ENCODE data around the gene EMC7. TPM values are rescaled to one million over a fixed set of nuclear protein-coding genes. Genes with fewer than 3 reads are reported as not detected.
"Not testable (repeated sequence)": the region's sequence is repeated elsewhere in the genome, so short reads cannot be mapped to it uniquely, and the experiment has no call there.

EMC7 gene
- total RNA-seq: 10 to 100 TPM; 33.2 to 66.2 TPM

GRCh38 chr15:34101366-34102174, at the start of gene EMC7, which contains the start of gene PGBD4:
Gene EMC7 (minus strand): TSS chr15:34101862. CDS start chr15:34101839, 23 bp downstream.
Gene PGBD4 (plus strand): TSS chr15:34102083. CDS start chr15:34102532, 449 bp downstream.
- H3K4me3 Mint-ChIP-seq: peak within 1 kb of the TSS; percentile 97
- H3K4me1 Mint-ChIP-seq: peaks cover 18% of the 10 kb centered on the region
- H3K27ac Mint-ChIP-seq: peak within 1 kb of the TSS; percentile 94
- H3K9me3 Mint-ChIP-seq: peaks cover 4% of the 10 kb centered on the region
- H3K36me3 Mint-ChIP-seq (ENCODE audit: low read depth): peaks cover 30% of the 10 kb centered on the region
- ATAC-seq (replicated peaks): peak; percentile 100
- H3K27me3 Mint-ChIP-seq: no peaks in the 10 kb centered on the region

- no peak for ATAC-seq (replicated peaks)
- Mint-ChIP-seq H3K9me3 (no peaks in the 10 kb centered on the region), H3K36me3 (ENCODE audit: low read depth) (peaks cover 82% of the 10 kb centered on the region), H3K27ac (peak overlapping the region; percentile 39), H3K4me3 (no peak overlapping the region), H3K27me3 (no peaks in the 10 kb centered on the region), H3K4me1 (peaks cover 4% of the 10 kb centered on the region)
Observed at GRCh38 chr15:34147371-34148140, 45.9 kb upstream of the EMC7 start.

- no peak overlapping the region for H3K27ac Mint-ChIP-seq
- no peaks in the 10 kb centered on the region for H3K9me3 Mint-ChIP-seq
Observed at GRCh38 chr15:34133511-34133910, 31.8 kb upstream of the EMC7 start.

GRCh38 chr15:34132881-34133280, 31.2 kb upstream of the EMC7 start:
- no peaks in the 10 kb centered on the region for H3K9me3 Mint-ChIP-seq
- H3K36me3 Mint-ChIP-seq (ENCODE audit: low read depth): peaks cover 2% of the 10 kb centered on the region
- H3K4me1 Mint-ChIP-seq: no peaks in the 10 kb centered on the region
- H3K27me3 Mint-ChIP-seq: no peaks in the 10 kb centered on the region
- H3K4me3 Mint-ChIP-seq: no peak overlapping the region
- no peak overlapping the region for H3K27ac Mint-ChIP-seq
- no peak for ATAC-seq (replicated peaks)

More at GRCh38 chr15:34133511-34133910, 31.8 kb upstream of the EMC7 start:
- ATAC-seq (replicated peaks): no peak
- H3K4me1 Mint-ChIP-seq: no peaks in the 10 kb centered on the region
- H3K36me3 Mint-ChIP-seq (ENCODE audit: low read depth): peaks cover 8% of the 10 kb centered on the region
- H3K27me3 Mint-ChIP-seq: no peaks in the 10 kb centered on the region
- H3K4me3 Mint-ChIP-seq: no peak overlapping the region

- Mint-ChIP-seq H3K27ac (no peak overlapping the region), H3K27me3 (no peaks in the 10 kb centered on the region), H3K4me3 (no peak overlapping the region), H3K4me1 (no peaks in the 10 kb centered on the region), H3K9me3 (no peaks in the 10 kb centered on the region), H3K36me3 (ENCODE audit: low read depth) (no peaks in the 10 kb centered on the region)
- ATAC-seq (replicated peaks): no peak
Observed at GRCh38 chr15:34128898-34129297, 27.2 kb upstream of the EMC7 start.

GRCh38 chr15:34126522-34126921, 24.9 kb upstream of the EMC7 start:
- H3K27me3 Mint-ChIP-seq: no peaks in the 10 kb centered on the region
- no peaks in the 10 kb centered on the region for H3K4me1 Mint-ChIP-seq
- no peak for ATAC-seq (replicated peaks)
- no peaks in the 10 kb centered on the region for H3K9me3 Mint-ChIP-seq
- H3K36me3 Mint-ChIP-seq (ENCODE audit: low read depth): no peaks in the 10 kb centered on the region
- no peak overlapping the region for H3K27ac Mint-ChIP-seq
- no peak overlapping the region for H3K4me3 Mint-ChIP-seq

- H3K27ac Mint-ChIP-seq: no peak overlapping the region
Observed at GRCh38 chr15:34125945-34126344, 24.3 kb upstream of the EMC7 start.

GRCh38 chr15:34124651-34125050, 23.0 kb upstream of the EMC7 start:
- no peak overlapping the region for H3K27ac Mint-ChIP-seq
- H3K27me3 Mint-ChIP-seq: peaks cover 4% of the 10 kb centered on the region
- no peak overlapping the region for H3K4me3 Mint-ChIP-seq
- no peaks in the 10 kb centered on the region for H3K36me3 Mint-ChIP-seq (ENCODE audit: low read depth)
- H3K4me1 Mint-ChIP-seq: no peaks in the 10 kb centered on the region
- no peaks in the 10 kb centered on the region for H3K9me3 Mint-ChIP-seq
- no peak for ATAC-seq (replicated peaks)

More at GRCh38 chr15:34125945-34126344, 24.3 kb upstream of the EMC7 start:
- no peak for ATAC-seq (replicated peaks)
- Mint-ChIP-seq H3K4me3 (no peak overlapping the region), H3K4me1 (no peaks in the 10 kb centered on the region), H3K27me3 (no peaks in the 10 kb centered on the region), H3K9me3 (no peaks in the 10 kb centered on the region), H3K36me3 (ENCODE audit: low read depth) (no peaks in the 10 kb centered on the region)

GRCh38 chr15:34122771-34123183, 21.1 kb upstream of the EMC7 start:
- Mint-ChIP-seq H3K9me3 (no peaks in the 10 kb centered on the region), H3K27ac (no peak overlapping the region), H3K36me3 (ENCODE audit: low read depth) (no peaks in the 10 kb centered on the region), H3K4me1 (no peaks in the 10 kb centered on the region), H3K27me3 (peaks cover 4% of the 10 kb centered on the region), H3K4me3 (no peak overlapping the region)
- ATAC-seq (replicated peaks): no peak

- ATAC-seq (replicated peaks); H3K9me3 Mint-ChIP-seq; H3K4me1 Mint-ChIP-seq; H3K4me3 Mint-ChIP-seq; H3K36me3 Mint-ChIP-seq (ENCODE audit: low read depth); H3K27me3 Mint-ChIP-seq; H3K27ac Mint-ChIP-seq: not testable (repeated sequence)
Observed at GRCh38 chr15:34121786-34122185, 20.1 kb upstream of the EMC7 start.

- not testable (repeated sequence) for H3K27ac Mint-ChIP-seq; H3K4me1 Mint-ChIP-seq; ATAC-seq (replicated peaks); H3K9me3 Mint-ChIP-seq; H3K4me3 Mint-ChIP-seq; H3K36me3 Mint-ChIP-seq (ENCODE audit: low read depth); H3K27me3 Mint-ChIP-seq
Observed at GRCh38 chr15:34120420-34120819, 18.8 kb upstream of the EMC7 start.

GRCh38 chr15:34119291-34119690, 17.6 kb upstream of the EMC7 start:
- no peak overlapping the region for H3K4me3 Mint-ChIP-seq
- H3K4me1 Mint-ChIP-seq: no peaks in the 10 kb centered on the region
- no peak overlapping the region for H3K27ac Mint-ChIP-seq
- no peaks in the 10 kb centered on the region for H3K36me3 Mint-ChIP-seq (ENCODE audit: low read depth)
- peaks cover 12% of the 10 kb centered on the region for H3K27me3 Mint-ChIP-seq
- no peaks in the 10 kb centered on the region for H3K9me3 Mint-ChIP-seq
- no peak for ATAC-seq (replicated peaks)

GRCh38 chr15:34116620-34117019, 15.0 kb upstream of the EMC7 start:
- Mint-ChIP-seq H3K4me1 (no peaks in the 10 kb centered on the region), H3K9me3 (no peaks in the 10 kb centered on the region), H3K36me3 (ENCODE audit: low read depth) (no peaks in the 10 kb centered on the region), H3K27ac (no peak overlapping the region), H3K4me3 (no peak overlapping the region), H3K27me3 (peaks cover 16% of the 10 kb centered on the region)
- ATAC-seq (replicated peaks): no peak

- H3K9me3 Mint-ChIP-seq: no peaks in the 10 kb centered on the region
- no peak overlapping the region for H3K4me3 Mint-ChIP-seq
- no peaks in the 10 kb centered on the region for H3K4me1 Mint-ChIP-seq
- H3K27ac Mint-ChIP-seq: no peak overlapping the region
- H3K27me3 Mint-ChIP-seq: peaks cover 13% of the 10 kb centered on the region
- no peak for ATAC-seq (replicated peaks)
- H3K36me3 Mint-ChIP-seq (ENCODE audit: low read depth): no peaks in the 10 kb centered on the region
Observed at GRCh38 chr15:34114739-34115138, 13.1 kb upstream of the EMC7 start.

- H3K27me3 Mint-ChIP-seq: peaks cover 13% of the 10 kb centered on the region
- no peak overlapping the region for H3K27ac Mint-ChIP-seq
- H3K4me3 Mint-ChIP-seq: no peak overlapping the region
- H3K36me3 Mint-ChIP-seq (ENCODE audit: low read depth): no peaks in the 10 kb centered on the region
- H3K4me1 Mint-ChIP-seq: no peaks in the 10 kb centered on the region
- no peaks in the 10 kb centered on the region for H3K9me3 Mint-ChIP-seq
- ATAC-seq (replicated peaks): no peak
Observed at GRCh38 chr15:34114215-34114614, 12.6 kb upstream of the EMC7 start.

Measured in activated T-helper 17 cell treated with anti-CD3 and anti-CD28 coated beads, Interleukin-2, amount 50 U/mL, for 72 hours (primary cell).